Erythroblast (primary cell): Measurements from ENCODE around the gene SOCS1.

Source experiments
- DNase-seq, 2 experiments: peaks; one replicate each; lab custom pipeline; 2025; lab: John Stamatoyannopoulos, UW
- GATA1 ChIP-seq: IDR thresholded peaks from 2 replicates; pipeline ENCODE4 v1.6.1; 2011; ENCODE audit warnings: low read depth, mild to moderate bottlenecking, control low read depth, low read length, moderate library complexity
- POLR2A ChIP-seq: IDR thresholded peaks from 2 replicates; pipeline ENCODE4 v1.6.1; 2011; ENCODE audit warnings: mild to moderate bottlenecking, low read length

Gene SOCS1

DNA sequence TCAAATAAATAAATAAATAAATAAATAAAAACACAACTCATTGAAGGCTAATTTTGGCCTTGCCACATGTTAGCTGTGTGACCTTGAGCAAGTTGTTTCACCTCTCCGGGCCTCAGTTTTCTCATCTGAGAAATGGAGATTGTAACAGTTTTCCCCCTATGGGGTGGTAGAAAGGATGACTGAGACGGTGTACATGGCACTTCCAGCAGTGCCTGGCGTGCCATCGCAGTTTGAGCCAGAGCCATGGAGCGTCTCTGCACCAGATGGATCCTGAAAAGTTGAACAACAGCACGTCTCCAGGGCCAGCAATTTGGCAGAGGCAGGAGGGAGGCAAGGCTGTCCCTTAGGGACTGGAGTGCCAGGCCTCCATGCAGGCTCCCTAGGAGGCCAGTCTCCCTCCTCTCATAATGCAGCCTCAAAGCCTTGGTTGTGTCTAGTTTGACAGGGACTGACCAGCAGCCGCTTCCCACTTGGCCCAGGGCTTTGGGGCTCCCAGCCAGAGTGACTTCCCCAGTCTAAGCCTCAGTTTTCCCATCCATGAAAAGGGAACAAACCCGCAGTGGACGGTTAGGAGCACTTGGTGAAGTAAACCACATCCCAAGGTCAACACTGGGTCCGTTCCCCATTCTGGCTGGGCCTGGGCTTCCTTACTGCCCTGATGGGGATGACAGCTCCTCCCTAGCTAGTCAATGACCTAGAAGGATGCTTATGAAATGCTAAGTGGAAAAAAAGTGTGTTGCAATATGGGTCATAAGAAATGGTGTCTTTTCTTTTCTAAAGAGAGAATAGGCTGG is 19.3 kb downstream of the SOCS1 start:
- TF ChIP-seq POLR2A: no peak
- no peak for TF ChIP-seq GATA1
- no peak for DNase-seq

DNA sequence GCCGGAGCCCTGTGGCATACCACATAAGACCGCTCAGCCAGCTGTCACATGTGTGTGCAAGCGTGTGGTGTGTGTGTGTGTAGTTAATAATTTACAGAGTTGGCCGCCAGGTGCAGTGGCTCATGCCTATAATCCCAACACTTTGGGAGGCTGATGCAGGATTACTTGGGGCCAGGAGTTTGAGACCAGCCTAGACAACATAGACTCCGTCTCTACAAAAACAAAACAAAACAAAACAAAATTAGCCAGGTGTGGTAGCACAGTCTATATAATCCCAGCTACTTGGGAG is 20.4 kb downstream of the SOCS1 start:
- TF ChIP-seq POLR2A (no peak), GATA1 (no peak)
- DNase-seq: no peak

DNA sequence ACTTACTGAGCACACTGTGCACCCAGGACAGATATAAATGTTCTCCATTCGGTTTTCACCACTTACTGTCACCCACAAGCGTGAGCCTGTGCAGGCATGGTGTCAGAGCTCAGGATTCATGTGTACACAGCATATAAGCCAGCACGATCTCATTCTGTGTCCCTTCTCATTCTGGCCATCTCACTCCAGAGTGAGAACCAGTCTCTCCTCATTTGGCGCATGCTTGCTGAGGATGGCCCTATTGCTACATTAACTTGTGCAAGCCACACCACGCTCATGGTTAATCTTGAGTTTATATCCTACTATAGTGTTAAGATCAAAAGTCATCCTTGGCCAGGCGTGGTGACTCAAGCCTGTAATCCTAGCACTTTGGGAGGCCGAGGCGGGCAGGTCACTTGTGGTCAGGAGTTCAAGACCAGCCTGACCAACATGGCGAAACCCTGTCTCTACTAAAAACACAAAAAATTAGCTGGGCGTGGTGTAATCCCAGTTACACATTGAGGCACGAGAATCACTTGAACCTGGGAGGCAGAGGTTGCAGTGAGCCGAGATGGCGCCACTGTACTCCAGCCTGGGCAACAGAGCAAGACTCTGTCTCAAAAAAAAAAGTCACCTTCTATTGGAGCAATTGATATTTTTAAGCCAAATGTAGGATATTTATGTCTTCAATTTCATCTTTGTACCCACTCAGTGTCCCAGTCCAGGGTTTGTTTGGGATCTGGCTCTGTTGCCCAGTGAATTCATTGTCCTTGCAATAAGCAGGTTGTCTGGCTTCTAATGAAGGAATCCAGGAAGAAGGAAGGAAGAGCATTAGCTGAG is 20.9 kb downstream of the SOCS1 start:
- DNase-seq: no peak
- TF ChIP-seq GATA1 (no peak), POLR2A (no peak)

GRCh38 chr16:11233727-11234376 is 22.2 kb downstream of the SOCS1 start:
- TF ChIP-seq GATA1 (no peak), POLR2A (no peak)
- peak in 1 of 2 experiments; percentile 25 for DNase-seq

DNA sequence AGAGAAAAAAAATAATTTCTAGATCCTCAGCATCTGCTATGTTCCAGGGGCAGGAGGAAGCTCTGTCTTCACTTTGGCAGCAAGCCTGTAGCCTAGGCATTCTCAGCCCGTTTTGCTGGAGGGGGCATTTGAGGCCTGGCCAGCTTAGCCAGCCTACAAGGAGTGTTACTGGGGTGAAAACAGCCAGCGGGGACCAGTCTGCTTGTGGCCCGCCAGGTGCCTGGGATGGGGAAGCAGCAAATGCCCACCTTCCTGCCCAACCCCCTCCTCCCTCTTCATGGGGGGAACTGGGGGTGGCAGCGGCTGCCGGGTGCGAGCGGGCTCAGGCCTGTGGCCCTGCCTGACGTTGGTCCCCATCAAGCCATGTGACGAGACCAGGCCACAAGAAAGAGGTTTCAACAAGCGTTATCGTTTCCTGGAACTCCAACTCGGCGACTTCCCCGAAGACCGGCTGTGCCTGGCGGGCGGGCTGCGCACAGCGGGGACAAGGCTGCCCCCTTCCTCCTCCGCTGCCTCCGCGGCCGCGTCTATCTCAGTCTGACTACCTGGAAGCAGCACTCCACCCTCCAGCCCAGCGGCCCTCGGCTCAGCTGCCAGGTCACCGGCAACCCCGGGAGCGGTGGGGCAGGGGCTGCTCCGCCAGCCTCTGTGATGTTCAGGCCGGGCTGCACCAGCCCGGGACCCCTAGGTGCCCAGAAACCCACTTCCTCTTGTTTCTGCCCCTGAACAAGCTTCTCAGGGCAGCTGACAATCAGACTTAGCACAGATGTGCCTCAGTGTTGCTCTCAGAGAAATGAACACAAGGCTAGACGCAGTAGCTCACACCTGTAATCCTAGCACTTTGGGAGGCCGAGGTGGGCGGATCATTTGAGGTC is 22.9 kb downstream of the SOCS1 start:
- TF ChIP-seq POLR2A (peak; percentile 80), GATA1 (no peak)
- peak; percentile 88 to 89 for DNase-seq

DNA sequence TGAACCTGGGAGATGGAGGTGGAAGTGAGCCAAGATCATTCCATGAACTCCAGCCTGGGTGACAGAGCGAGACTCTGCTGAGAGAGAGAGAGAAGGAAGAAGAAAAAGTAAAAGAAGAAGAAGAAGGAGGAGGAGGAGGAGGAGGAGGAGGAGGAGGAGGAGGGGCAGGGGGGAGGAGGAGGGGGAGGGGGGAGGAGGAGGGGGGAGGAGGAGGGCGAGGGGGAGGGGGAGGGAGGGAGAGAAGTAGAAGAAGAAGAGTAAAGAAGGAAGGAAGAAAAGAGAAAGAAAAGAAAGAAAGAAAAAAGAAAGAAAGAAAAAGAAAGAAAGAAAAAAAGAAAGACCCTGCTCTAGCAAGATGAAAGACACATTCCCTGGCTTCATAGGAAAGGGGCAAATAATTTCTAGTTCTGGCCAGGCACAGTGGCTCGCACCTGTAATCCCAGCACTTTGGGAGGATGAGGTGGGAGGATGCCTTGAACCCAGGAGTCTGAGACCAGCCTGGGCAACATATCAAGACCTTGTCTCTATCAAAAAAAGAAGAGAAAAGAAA is 23.6 kb downstream of the SOCS1 start:
- DNase-seq: no peak

GRCh38 chr16:11231367-11231970 is 24.5 kb downstream of the SOCS1 start:
- no peak for DNase-seq
- TF ChIP-seq GATA1 (no peak), POLR2A (no peak)

More for the DNA sequence above, 23.6 kb downstream of the SOCS1 start:
- TF ChIP-seq GATA1: no peak
- TF ChIP-seq POLR2A: no peak

GRCh38 chr16:11229906-11230305 is 26.1 kb downstream of the SOCS1 start:
- DNase-seq: no peak
- TF ChIP-seq GATA1 (no peak), POLR2A (no peak)

DNA sequence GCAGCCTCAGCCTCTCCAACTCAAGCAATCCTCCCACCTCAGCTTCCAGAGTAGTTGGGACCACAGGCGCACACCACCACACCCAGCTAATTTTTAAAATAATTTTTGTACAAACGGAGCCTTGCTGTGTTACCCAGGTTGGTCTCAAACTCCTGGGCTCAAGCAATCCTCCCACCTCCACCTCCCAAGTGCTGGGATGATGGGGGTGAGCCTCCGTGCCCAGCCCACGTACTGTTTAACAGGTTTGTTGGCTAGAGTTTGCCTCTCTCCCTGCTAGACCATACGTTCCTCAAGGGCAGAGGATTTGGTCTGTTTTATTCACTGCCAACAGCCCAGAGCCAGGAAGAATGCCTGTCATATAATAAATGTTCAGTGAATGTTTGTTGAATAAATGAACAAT is 26.6 kb downstream of the SOCS1 start:
- TF ChIP-seq GATA1: no peak
- no peak for TF ChIP-seq POLR2A
- no peak for DNase-seq

DNA sequence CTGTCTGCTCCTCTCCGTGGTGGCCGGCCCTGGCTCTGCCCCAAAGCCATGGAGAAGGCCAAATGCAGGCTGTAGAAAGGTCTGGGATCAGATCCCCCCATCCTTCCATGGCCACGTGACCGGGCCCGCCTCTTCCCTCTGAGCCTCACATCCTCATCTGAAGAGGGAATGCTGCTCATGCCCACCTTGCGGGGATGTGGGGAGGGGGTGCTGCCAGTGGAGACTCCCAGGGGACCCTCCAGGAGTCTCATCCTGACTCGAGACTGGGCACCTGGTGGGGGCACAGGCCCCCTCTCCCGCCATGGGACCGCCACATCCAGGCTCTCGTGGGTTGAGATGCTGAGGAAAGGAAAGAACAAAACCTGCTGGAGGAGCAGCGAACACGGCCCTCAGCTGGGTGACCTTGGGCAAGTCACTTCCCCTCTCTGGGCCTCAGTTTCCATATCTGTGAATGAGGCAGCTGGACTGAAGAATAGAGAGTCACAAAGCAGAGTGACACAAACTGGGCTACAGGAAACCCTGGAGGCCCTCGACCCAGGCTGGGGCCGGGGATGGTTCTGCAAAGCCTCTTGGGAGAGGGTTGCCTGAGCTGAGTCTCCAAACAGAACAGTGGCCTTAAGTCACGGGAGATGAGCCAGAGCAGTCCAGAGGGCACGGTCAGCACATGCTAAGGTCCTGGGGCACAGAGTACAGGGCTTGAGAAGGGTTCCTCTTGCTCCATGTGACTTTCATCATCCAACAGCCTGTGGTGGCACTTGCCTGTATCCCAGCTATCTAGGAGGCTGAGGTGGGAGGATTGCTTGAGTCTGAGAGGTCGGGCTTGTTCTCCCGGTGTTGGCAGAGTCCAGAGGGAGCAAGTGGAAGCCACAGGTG is 30.1 kb downstream of the SOCS1 start:
- DNase-seq: no peak

DNA sequence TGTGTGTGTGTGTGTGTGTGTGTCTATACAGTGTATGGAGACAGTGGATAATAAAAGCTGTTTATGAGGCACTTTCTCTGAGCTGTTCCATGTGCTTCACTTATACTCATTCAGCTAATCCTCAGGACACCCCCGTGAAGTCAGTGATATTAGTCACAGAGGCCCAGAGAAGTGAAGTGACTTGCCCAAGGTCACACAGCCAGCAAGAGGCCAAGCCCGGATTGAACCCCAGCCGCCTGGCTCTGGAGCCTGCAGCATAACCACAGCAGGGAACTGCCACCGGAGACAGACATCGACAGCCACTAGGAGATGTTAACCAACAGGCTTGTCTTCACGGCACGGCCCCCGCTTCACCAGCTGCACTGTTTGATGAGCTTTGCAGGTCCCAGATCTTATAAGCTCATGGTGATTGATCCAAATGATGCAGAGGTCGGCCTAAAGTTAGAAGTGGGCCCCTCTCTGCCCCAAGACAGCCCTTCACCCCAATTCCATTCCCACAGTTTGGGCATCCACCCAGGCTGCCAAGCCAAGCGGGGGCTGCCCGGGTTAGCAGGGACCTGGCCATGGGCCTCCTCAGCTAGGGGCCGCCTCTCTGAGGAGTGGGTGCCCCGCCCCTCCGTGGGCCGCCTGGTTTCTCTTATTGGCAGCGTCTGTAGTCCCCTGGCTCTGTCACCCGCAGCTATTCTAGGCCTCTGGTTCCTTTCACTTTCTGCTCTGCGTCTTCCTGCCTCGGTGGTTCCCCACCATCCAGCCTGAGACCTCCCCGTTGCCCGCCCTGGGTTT is 30.9 kb downstream of the SOCS1 start:
- peak in 1 of 2 experiments; percentile 30 for DNase-seq
- TF ChIP-seq GATA1: no peak
- TF ChIP-seq POLR2A: no peak

More for the DNA sequence above, 30.1 kb downstream of the SOCS1 start:
- TF ChIP-seq GATA1: no peak
- no peak for TF ChIP-seq POLR2A
